ENCODE results near the gene MPPED2. TPM values are rescaled to one million over a fixed set of nuclear protein-coding genes. Genes with fewer than 3 reads are reported as not detected.

The MPPED2 gene
- total RNA-seq: 8.9 TPM
- long read RNA-seq, partial matches to known transcripts: 2 of 26 reads
- long read RNA-seq, other reads (novel, unspliced or antisense): 24 of 26 reads

GRCh38 chr11:30586251-30587144, at the start of gene MPPED2:
Gene MPPED2, minus strand, starts transcription at chr11:30586353. Its CDS starts 5,980 bp downstream, at chr11:30580373.
- ATAC-seq (ENCODE audit: poor library complexity) (peak; percentile 93), DNase-seq (peak; percentile 64)
- intact Hi-C loops (cut with DNase I): no loop called here

- peak; percentile 55 for ATAC-seq (ENCODE audit: poor library complexity)
- peak; percentile 38 for DNase-seq
- intact Hi-C loops (cut with DNase I): no loop called here
These were observed 49.3 kb upstream of the MPPED2 start for GRCh38 chr11:30635401-30635989.

- DNase-seq: no peak
- ATAC-seq (ENCODE audit: poor library complexity): no peak
- intact Hi-C loops (cut with DNase I): no loop called here
These were observed 45.0 kb upstream of the MPPED2 start for GRCh38 chr11:30631148-30631547.

- intact Hi-C loops (cut with DNase I): loop anchor here (10.0 kb wide), 1 partner anchor 235 kb away; no protein-coding TSS in a partner anchor
- ATAC-seq (ENCODE audit: poor library complexity) (no peak), DNase-seq (no peak)
These were observed 33.6 kb upstream of the MPPED2 start for GRCh38 chr11:30619767-30620166.

GRCh38 chr11:30617762-30618161, 31.6 kb upstream of the MPPED2 start:
- DNase-seq (no peak), ATAC-seq (ENCODE audit: poor library complexity) (no peak)
- intact Hi-C loops (cut with DNase I): loop anchor here (10.0 kb wide), 1 partner anchor 237 kb away; no protein-coding TSS in a partner anchor

GRCh38 chr11:30610628-30611027, 24.5 kb upstream of the MPPED2 start:
- DNase-seq (no peak), ATAC-seq (ENCODE audit: poor library complexity) (no peak)
- intact Hi-C loops (cut with DNase I): loop anchor here (10.0 kb wide), 1 partner anchor 244 kb away; no protein-coding TSS in a partner anchor

- intact Hi-C loops (cut with DNase I): no loop called here
- no peak for DNase-seq
- ATAC-seq (ENCODE audit: poor library complexity): no peak
These were observed 22.4 kb upstream of the MPPED2 start for GRCh38 chr11:30608534-30608933.

GRCh38 chr11:30605036-30605605, 19.0 kb upstream of the MPPED2 start:
- intact Hi-C loops (cut with DNase I): no loop called here
- DNase-seq: no peak
- ATAC-seq (ENCODE audit: poor library complexity): no peak

GRCh38 chr11:30603357-30603756, 17.2 kb upstream of the MPPED2 start:
- DNase-seq (no peak), ATAC-seq (ENCODE audit: poor library complexity) (no peak)
- intact Hi-C loops (cut with DNase I): no loop called here

- ATAC-seq (ENCODE audit: poor library complexity) (no peak), DNase-seq (no peak)
- intact Hi-C loops (cut with DNase I): no loop called here
These were observed 10.7 kb upstream of the MPPED2 start for GRCh38 chr11:30596832-30597231.

- DNase-seq (no peak), ATAC-seq (ENCODE audit: poor library complexity) (no peak)
- intact Hi-C loops (cut with DNase I): no loop called here
These were observed 9.8 kb upstream of the MPPED2 start for GRCh38 chr11:30595934-30596333.

GRCh38 chr11:30594646-30595411, 8.7 kb upstream of the MPPED2 start:
- DNase-seq (no peak), ATAC-seq (ENCODE audit: poor library complexity) (no peak)
- intact Hi-C loops (cut with DNase I): no loop called here

GRCh38 chr11:30587269-30587812, 1.2 kb upstream of the MPPED2 start:
- DNase-seq (no peak), ATAC-seq (ENCODE audit: poor library complexity) (no peak)
- intact Hi-C loops (cut with DNase I): no loop called here

- intact Hi-C loops (cut with DNase I): no loop called here
- DNase-seq (peak; percentile 52), ATAC-seq (ENCODE audit: poor library complexity) (peak; percentile 67)
These were observed 282 bp downstream of the MPPED2 start for GRCh38 chr11:30585892-30586250.

- intact Hi-C loops (cut with DNase I): no loop called here
- ATAC-seq (ENCODE audit: poor library complexity) (peak; percentile 65), DNase-seq (peak; percentile 62)
These were observed 845 bp downstream of the MPPED2 start for GRCh38 chr11:30585125-30585891.

- ATAC-seq (ENCODE audit: poor library complexity) (no peak), DNase-seq (peak; percentile 34)
- intact Hi-C loops (cut with DNase I): loop anchor here (5.0 kb wide), 1 partner anchor 231 kb away; no protein-coding TSS in a partner anchor
These were observed 2.5 kb downstream of the MPPED2 start for GRCh38 chr11:30583476-30584280.

- ATAC-seq (ENCODE audit: poor library complexity) (no peak), DNase-seq (no peak)
- intact Hi-C loops (cut with DNase I): loop anchor here (5.0 kb wide), 1 partner anchor 230 kb away; no protein-coding TSS in a partner anchor
These were observed 3.4 kb downstream of the MPPED2 start for GRCh38 chr11:30582726-30583125.

Data from Right ventricle myocardium superior (tissue), 1 donor.